Measurements from ENCODE around the gene HEATR1.
"Not testable (repeated sequence)": the region's sequence is repeated elsewhere in the genome, so short reads cannot be mapped to it uniquely, and the experiment has no call there.

Gene HEATR1

GRCh38 chr1:236508593-236509027, 95.7 kb downstream of the HEATR1 start:
- no peak for DNase-seq (ENCODE audit: low read depth)

GRCh38 chr1:236507022-236507700, 97.2 kb downstream of the HEATR1 start:
- DNase-seq (ENCODE audit: low read depth) = no peak

GRCh38 chr1:236504338-236504737, 100.0 kb downstream of the HEATR1 start:
- not testable (repeated sequence) for DNase-seq (ENCODE audit: low read depth)

GRCh38 chr1:236502972-236503639, 101.2 kb downstream of the HEATR1 start:
- no peak for DNase-seq (ENCODE audit: low read depth)

- no peak for DNase-seq (ENCODE audit: low read depth)
Measured at GRCh38 chr1:236502579-236502971, 101.7 kb downstream of the HEATR1 start.

- DNase-seq (ENCODE audit: low read depth) = no peak
Measured at GRCh38 chr1:236501093-236501492, 103.2 kb downstream of the HEATR1 start.

Measured in HS-5 (cell line).